ENCODE results near the gene GPRIN2. TPM values are rescaled to one million over a fixed set of nuclear protein-coding genes. Genes with fewer than 3 reads are reported as not detected.

The GPRIN2 gene
- polyA plus RNA-seq, 3 donors: not detected

- Mint-ChIP-seq H3K9me3 (peaks cover 0 to 5% (median 3%) of the 10 kb centered on the region in 7 donors), H3K27ac (no peak overlapping the region), H3K4me3 (no peak overlapping the region), H3K4me1 (no peaks in the 10 kb centered on the region), H3K27me3 (ENCODE audit: low read depth in 3 of 3) (peaks cover 0 to 4% (median 3%) of the 10 kb centered on the region in 3 donors), H3K36me3 (no peaks in the 10 kb centered on the region)
- Histone ChIP-seq H3K79me2 (ENCODE audit: insufficient read depth, low read length) (no peaks in the 10 kb centered on the region), H3K4me3 (replicated peaks in 1 of 3; ENCODE audit: low read depth in 2 of 3, low read length in 3 of 3) (no peak overlapping the region), H3K4me1 (ENCODE audit: control insufficient read depth in 1 of 2, insufficient read depth in 2 of 2, low read length in 2 of 2) (no peaks in the 10 kb centered on the region), H4K20me1 (ENCODE audit: insufficient read depth, low read length) (no peaks in the 10 kb centered on the region), H3K9ac (ENCODE audit: insufficient read depth, low read length, poor library complexity, severe bottlenecking) (no peak overlapping the region), H3K36me3 (replicated peaks in 1 of 2; ENCODE audit: control insufficient read depth in 1 of 2, insufficient read depth in 2 of 2, low read length in 2 of 2) (no peaks in the 10 kb centered on the region), H2AFZ (ENCODE audit: insufficient read depth, low read depth, low read length, poor library complexity, severe bottlenecking) (no peak overlapping the region), H3K27me3 (ENCODE audit: control insufficient read depth in 2 of 2, insufficient read depth in 2 of 2, low read length in 2 of 2) (no peaks in the 10 kb centered on the region), H3K4me2 (replicated peaks; ENCODE audit: extremely low read depth, low read length, poor library complexity, severe bottlenecking) (no peak overlapping the region), H3K27ac (ENCODE audit: low read depth in 1 of 2, low read length in 2 of 2) (no peak overlapping the region), H3K9me3 (replicated peaks in 1 of 2; ENCODE audit: control insufficient read depth in 1 of 2, insufficient read depth in 1 of 2, low read length in 2 of 2) (no peaks in the 10 kb centered on the region)
- 96% methylated on average over 8 of the region's 11 CpGs for WGBS (ENCODE audit: insufficient coverage)
- TF ChIP-seq CTCF (IDR thresholded peaks at IDR 0.05): no peak
- intact Hi-C loops (cut with micrococcal nuclease): no loop called here
- DNase-seq: no peak
These were observed 39.6 kb downstream of the GPRIN2 start for GRCh38 chr10:46516660-46517416.

- Histone ChIP-seq H3K9me3 (replicated peaks in 1 of 2; ENCODE audit: control insufficient read depth in 1 of 2, insufficient read depth in 1 of 2, low read length in 2 of 2) (no peaks in the 10 kb centered on the region), H3K27ac (ENCODE audit: low read depth in 1 of 2, low read length in 2 of 2) (no peak overlapping the region), H3K4me2 (replicated peaks; ENCODE audit: extremely low read depth, low read length, poor library complexity, severe bottlenecking) (no peak overlapping the region), H4K20me1 (ENCODE audit: insufficient read depth, low read length) (no peaks in the 10 kb centered on the region), H3K4me1 (ENCODE audit: control insufficient read depth in 1 of 2, insufficient read depth in 2 of 2, low read length in 2 of 2) (no peaks in the 10 kb centered on the region), H2AFZ (ENCODE audit: insufficient read depth, low read depth, low read length, poor library complexity, severe bottlenecking) (no peak overlapping the region), H3K27me3 (ENCODE audit: control insufficient read depth in 2 of 2, insufficient read depth in 2 of 2, low read length in 2 of 2) (no peaks in the 10 kb centered on the region), H3K36me3 (replicated peaks in 1 of 2; ENCODE audit: control insufficient read depth in 1 of 2, insufficient read depth in 2 of 2, low read length in 2 of 2) (no peaks in the 10 kb centered on the region), H3K79me2 (ENCODE audit: insufficient read depth, low read length) (no peaks in the 10 kb centered on the region), H3K4me3 (replicated peaks in 1 of 3; ENCODE audit: low read depth in 2 of 3, low read length in 3 of 3) (no peak overlapping the region), H3K9ac (ENCODE audit: insufficient read depth, low read length, poor library complexity, severe bottlenecking) (no peak overlapping the region)
- DNase-seq: no peak
- TF ChIP-seq CTCF (IDR thresholded peaks at IDR 0.05): no peak
- H3K4me3 Mint-ChIP-seq: no peak overlapping the region
- H3K27me3 Mint-ChIP-seq (ENCODE audit: low read depth in 3 of 3): peaks cover 0 to 4% (median 3%) of the 10 kb centered on the region in 3 donors
- WGBS (ENCODE audit: insufficient coverage): 100% methylated on average over 2 of the region's 3 CpGs
- no peaks in the 10 kb centered on the region for H3K36me3 Mint-ChIP-seq
- intact Hi-C loops (cut with micrococcal nuclease): no loop called here
- peaks cover 0 to 5% (median 3%) of the 10 kb centered on the region in 7 donors for H3K9me3 Mint-ChIP-seq
- no peaks in the 10 kb centered on the region for H3K4me1 Mint-ChIP-seq
- H3K27ac Mint-ChIP-seq: no peak overlapping the region
These were observed 40.7 kb downstream of the GPRIN2 start for GRCh38 chr10:46515793-46516192.
